Placental pericyte (primary cell): Measurements from ENCODE around the gene PARS2. TPM values are rescaled to one million over a fixed set of nuclear protein-coding genes. Genes with fewer than 3 reads are reported as not detected.

Experiments used
- total RNA-seq: library from RNA; depleted of rRNA; stranded (reverse); fragments of >200 nt; gene quantifications from 2 replicates; pipeline ENCODE4 v1.2.3, GENCODE V29; 2012

Gene PARS2
- total RNA-seq = 7.4 and 8.7 TPM in 2 replicates

GRCh38 chr1:54764133-54764921, at the start of gene PARS2:
Gene PARS2 (minus strand): TSS chr1:54764523. CDS start chr1:54759161, 5,362 bp downstream.

GRCh38 chr1:54800899-54801759, 36.8 kb upstream of the PARS2 start, which contains the start of gene TTC22:
Gene TTC22 (minus strand): TSS chr1:54801323. CDS start chr1:54801163, 160 bp downstream.

GRCh38 chr1:54715493-54716298, 48.6 kb downstream of the PARS2 start, which contains the start of gene TTC4:
Gene TTC4 (plus strand): TSS chr1:54715861. CDS start chr1:54715909, 48 bp downstream.

Other genes starting within 250 kb of the PARS2 start
- 1.5 and 2.1 TPM in 2 replicates for gene ACOT11, start 216.3 kb downstream of the PARS2 start, total RNA-seq
- not detected in 2 replicates for gene FAM151A, start 141.0 kb downstream of the PARS2 start, total RNA-seq
- gene MROH7, start 122.7 kb downstream of the PARS2 start, total RNA-seq = not detected in 2 replicates
- 17.5 and 25.3 TPM in 2 replicates for gene TTC4, start 48.7 kb downstream of the PARS2 start, total RNA-seq
- not detected in 2 replicates for gene TTC22, start 36.8 kb upstream of the PARS2 start, total RNA-seq
- 283 and 365 TPM in 2 replicates for gene DHCR24, start 122.7 kb upstream of the PARS2 start, total RNA-seq
- not detected in 2 replicates for gene TMEM61, start 216.1 kb upstream of the PARS2 start, total RNA-seq
- gene BSND, start 234.4 kb upstream of the PARS2 start, total RNA-seq = not detected in 2 replicates